ENCODE data around the gene RIMBP2.
A peak's percentile ranks its signal among the peaks of the same experiment; 100 is the strongest.

Gene RIMBP2

GRCh38 chr12:130497321-130497720, 218.8 kb downstream of the RIMBP2 start:
- no peak for DNase-seq

DNA sequence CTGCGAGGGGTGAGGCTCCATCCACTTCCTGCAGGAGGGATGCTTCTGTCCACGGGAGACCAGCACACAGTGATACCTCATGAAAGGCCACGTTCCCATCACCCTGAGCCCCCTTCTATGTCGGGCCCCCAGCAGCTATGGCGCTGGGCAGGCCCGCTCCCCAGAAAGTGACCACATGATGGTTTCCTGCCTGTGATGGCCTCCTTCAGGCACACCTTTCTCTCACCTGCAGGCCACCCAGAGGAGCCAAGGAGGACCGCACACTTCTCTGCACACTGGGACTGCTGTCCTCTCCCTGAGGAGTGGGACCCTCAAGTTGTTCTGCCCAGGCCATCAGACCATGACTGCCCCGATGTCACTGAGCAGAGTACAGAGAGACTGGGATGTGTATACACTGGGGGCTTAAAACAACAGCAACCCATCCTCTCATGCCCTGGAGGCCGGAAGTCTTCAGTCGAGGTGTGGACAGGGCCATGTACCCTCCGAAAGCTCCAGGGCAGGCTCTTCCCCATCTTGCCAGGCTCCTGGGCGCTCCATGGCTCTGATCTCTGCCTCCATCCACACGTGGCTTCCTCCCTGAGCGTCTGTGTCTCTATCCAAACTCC, 219.5 kb downstream of the RIMBP2 start:
- DNase-seq = no peak

DNA sequence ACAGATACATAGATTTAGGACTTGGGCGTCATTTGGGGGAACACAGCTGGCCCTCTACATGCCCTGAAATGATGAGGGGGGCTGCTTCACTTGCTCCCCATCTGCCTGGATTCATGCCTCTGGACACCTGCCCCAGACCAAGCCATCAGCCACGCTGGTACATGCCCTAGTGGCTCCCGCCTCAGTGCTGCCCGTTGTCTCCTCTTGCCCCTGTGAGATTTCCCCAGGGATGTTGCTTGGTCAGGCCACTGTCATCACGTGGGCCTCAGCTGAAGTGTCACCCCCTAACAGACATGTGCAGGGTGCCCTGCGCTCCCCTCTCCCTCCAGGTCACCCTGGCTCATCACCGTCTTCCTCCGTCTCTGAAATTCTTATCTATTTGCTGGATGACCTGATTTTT, 220.9 kb downstream of the RIMBP2 start:
- no peak for DNase-seq

DNA sequence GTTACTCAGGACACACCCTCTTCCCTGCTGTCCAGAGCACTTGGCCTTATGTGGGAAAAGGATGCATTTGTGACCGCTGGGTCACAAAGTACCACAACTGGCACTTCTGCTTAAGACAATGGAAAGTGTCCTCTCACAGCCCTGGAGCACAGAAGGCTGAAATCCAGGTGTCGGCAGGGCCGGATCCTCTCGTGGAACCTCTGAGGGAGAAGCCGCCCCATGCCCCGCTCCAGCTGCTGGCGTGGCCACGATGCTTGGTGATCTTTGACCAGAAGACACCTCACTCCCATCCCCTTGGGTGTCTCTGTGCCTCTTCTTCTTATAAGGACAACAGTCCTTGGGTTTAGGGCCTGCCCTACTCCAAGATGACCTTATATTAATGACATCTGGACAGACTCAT, 221.4 kb downstream of the RIMBP2 start:
- no peak for DNase-seq

GRCh38 chr12:130493951-130494350, 222.1 kb downstream of the RIMBP2 start:
- DNase-seq = no peak

DNA sequence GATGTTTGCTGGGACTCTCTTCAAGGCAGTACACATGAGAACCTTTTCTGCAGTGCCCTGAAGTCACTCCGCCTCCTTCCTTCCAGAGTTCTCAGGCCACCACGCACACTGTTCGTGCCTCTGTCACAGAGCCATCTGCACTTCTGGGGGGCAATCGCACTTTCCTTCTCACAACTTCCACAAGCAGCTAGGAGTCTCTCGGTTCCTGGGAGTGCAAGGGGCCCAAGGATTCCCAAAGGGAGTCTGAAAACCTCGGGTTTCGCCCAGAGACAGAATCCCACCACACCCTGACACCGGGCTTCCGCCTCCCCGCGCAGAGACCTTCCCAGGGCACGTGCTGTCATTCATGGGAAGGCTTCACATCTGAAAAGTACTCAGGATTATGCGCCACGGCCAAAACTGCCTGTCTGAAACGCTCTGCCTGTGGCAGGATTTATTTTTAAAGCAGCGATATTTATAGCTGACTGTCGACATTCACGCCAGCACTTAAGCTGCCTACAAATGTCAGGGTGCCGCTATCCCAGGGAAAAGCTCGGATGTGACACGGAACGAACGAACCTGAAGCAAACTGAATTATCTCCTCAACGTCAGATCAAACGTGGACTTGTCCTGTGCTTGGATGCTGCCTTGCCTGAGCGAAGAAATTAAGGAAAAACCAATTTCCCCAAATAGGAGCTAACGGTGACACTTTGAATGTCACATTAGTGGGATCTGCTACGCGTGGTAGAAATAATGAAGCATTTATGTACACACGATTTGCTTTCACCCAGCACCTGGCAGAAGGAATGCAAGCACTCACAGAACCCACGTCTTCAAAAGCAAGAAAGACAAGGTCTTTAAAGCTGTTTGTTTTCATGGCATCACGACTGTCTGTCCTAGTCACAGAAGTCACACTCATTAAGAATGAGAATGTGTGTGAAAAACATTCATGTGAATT, 224.4 kb downstream of the RIMBP2 start:
- no peak for DNase-seq

DNA sequence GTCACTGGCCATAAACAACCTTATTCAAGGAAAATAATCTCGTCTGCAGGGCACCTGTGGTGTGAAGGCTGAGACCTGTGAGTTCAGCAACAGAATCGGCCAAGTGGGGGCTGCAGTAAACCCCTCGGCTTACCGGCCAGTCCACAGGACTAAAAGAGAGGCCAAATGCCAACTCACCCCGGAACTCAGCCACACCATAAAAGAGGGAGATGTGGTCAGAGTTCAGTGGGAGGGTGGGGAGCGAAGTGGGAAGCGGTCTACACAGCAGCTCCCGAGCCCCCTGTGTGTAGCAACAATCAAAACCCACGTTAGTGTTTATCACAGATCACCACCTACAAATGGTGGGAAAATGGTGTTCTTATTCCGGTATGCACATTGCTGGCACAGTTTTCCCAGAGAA, 225.4 kb downstream of the RIMBP2 start:
- DNase-seq = no peak

DNA sequence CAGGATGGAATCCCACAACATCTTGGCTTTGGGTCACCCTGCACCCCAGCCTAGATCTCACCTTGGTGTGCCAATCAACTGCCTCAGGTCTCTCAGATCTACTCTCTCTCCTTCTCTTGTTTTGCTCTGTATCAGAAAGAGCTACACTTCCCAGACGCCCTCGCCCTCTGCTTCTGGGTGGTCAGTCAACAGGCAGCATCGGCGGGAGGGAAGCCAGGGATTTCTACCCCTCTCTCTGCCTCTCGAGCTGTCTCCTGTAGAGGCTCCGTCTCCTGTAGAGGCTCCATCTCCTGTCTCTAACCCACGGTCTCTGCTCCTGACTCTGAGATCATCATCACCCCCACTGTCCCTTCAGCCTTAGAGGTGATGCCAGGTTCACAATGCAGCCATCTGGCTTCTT, 226.8 kb downstream of the RIMBP2 start:
- DNase-seq = no peak

DNA sequence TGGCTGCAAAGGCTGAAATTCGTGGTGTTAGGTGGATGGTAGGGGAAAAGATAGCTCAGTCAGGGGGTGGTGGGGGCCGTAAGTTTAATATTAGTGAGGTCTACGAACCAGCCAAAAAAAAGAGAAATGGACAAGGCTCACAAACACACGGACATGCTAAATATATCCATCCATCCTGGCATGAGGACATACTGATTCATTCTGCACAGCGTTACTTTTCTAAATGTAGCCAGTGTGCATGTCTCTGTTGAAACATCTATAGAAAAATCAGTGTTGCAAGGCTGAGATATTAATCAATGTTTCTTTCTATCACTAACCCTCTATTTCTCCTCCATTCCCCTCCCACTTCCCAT, 227.8 kb downstream of the RIMBP2 start:
- DNase-seq = no peak

DNA sequence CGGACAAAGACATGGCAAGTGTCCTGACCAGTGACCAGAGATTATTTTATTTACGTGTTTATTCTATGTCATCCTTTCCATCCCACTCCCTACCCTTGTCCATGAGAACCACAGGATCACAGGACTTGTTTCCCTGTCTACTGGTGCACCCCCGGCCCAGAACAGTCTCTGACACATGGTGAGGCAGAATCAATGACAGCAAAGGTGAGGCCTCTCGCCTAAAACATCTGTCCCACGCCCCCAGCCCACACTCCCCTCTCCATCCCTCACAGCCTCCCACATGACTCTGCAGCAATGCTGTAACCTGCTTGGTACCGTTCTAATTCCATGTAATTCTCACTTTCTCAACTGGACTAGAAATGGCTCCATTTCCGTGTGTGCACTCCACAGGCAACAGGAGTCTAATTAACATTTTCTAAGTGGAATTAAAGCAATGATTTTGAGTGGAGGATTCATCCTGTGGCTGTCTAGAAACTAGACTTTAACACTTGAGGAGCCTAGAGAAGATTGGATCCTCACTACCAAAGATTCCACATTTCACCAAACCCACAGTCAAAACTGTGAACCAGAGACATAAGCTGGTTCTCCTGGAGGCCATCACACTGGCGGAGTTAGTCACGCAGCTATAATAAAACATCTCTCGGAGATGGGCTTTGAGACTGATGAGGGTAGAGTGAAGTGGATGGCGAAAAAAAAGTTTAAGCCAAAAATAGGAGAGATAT, 228.3 kb downstream of the RIMBP2 start:
- no peak for DNase-seq

DNA sequence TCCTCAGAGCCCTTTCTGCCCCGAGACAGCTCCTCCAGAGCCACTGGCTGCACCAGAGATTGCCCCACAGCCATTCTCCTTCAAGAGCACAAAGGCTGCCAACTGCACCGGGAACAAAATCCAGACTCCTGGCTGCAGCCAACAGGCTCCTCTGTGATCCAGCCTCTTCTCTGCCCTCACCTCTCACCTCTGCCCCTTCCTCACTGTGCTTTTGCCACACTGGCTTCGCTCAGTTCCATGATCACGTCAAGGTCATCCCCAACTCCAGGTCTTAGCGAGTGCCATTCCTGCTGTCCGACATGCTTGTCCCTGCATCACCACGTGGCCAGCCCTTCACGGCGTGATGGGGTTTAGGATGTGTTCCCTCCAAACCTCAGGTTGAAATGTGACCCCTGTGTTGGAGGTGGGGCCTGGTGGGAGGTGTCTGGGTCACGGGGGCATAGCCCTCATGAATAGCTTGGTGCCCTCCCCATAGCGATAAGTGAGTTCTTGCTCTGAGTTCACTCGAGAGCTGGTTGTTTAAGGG, 229.1 kb downstream of the RIMBP2 start:
- DNase-seq = no peak

DNA sequence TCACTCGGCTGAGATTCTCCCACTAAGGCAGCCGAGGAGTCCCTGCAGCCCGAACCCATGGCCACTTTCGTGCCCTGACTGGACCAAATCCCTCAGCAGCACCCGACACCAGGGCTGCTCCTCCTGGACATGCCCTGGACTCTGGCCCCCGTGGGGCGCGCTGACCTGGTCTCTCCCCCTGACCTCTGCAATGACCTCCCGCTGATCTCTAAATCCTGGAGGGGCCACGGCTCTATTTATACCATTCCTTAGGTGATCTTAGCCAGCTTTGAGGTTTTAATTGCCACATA, 230.0 kb downstream of the RIMBP2 start:
- no peak for DNase-seq

DNA sequence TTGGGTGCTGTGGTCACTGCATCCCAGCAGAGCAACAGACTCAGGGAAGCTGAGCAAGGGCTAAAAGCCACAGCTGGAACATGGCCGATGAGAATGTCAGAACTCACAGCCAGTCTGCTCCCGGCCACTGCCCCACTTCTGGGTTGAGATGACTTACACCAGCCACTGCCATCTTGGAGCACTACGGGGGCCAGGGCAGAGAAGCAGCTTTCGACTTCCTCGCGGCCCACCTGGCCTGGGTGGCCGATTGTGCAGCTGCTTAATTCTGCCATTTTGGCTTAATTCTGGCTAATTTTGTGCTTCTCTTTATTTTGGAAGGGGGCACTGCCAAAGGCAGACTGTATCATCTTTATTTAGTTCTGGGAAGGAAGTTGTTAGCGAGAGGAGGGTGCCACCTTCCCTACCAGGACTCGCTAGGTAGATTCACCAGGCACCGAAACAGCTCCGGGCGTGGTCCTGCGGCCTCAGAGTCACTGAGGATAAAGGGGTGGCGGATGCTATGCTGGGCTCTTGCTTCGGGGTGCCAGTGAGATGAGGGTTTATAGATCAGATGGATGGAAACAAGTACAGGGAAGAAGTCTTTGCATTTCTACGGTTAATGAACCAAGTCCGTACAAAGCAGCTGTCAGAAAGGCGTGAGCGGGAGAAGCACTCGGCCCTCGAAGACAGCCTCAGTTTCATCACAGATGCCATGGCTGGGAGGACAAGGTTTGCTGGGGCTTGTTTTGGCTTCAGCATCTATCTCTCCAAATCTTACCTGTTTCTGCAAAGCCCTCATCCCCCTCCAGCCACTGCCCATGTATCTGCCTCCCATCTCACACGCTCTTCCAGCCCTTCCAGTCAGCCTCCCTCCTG, 230.6 kb downstream of the RIMBP2 start:
- DNase-seq = no peak

GRCh38 chr12:130484221-130484620, 231.9 kb downstream of the RIMBP2 start:
- no peak for DNase-seq

- DNase-seq = no peak
These were observed 232.4 kb downstream of the RIMBP2 start for GRCh38 chr12:130483616-130484180.

- DNase-seq = peak; percentile 60
These were observed 233.7 kb downstream of the RIMBP2 start for GRCh38 chr12:130482448-130482847.

GRCh38 chr12:130481392-130481879, 234.7 kb downstream of the RIMBP2 start:
- no peak for DNase-seq

DNA sequence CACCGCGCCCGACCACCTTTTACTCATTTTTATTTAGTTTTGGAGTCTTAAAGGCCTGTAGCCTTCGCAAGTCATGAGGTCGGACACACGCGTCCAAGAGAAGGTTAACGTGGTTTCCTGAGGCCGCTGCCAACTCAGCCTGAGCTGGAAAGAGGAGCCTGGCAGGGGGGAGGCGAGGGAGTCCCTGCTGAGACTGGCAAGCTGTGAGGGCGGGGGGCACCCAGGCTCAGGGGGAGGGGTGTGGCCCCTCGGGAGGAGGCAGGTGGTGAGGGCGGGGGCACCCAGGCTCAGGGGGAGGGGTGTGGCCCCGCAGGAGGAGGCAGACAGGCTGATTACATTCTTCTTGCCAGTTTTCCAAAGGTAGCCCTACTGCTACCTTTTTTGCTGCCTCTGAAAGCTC, 235.2 kb downstream of the RIMBP2 start:
- DNase-seq = peak; percentile 30

- no peak for DNase-seq
These were observed 235.9 kb downstream of the RIMBP2 start for GRCh38 chr12:130480231-130480630.

DNA sequence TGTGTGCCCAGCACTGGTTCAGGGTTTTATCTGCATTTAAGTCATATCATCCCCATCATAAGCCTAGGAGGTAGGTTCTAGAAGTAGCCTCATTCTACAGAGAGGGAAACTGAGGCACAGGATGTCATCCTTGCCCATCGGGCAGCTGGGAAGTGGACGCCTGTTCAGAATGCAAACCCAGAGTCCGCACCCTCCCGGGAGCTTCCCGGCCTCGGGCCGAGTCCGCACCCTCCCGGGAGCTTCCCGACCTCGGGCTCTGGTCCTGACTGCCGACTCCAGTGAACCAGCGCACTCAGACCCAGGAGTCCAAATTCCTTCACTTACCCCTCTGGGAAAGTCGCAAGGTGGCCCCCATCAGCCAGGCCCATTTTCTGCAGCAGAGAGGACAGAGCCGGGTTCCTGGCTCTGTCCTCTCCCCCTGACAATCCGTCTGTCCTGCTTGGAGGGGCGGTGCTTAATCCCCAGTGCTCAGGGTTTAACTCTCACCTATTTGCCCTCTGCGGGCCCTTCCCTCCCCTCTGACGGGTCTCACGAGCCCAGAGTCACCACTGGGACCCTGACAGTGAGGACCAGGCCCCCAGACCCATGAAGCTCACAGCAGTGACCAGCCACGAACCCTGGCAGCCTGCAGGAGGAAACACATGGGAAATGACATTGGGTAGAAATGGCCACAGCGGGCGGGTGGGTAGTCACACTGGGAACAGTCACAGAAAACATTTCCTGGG, 236.5 kb downstream of the RIMBP2 start:
- DNase-seq = no peak

DNA sequence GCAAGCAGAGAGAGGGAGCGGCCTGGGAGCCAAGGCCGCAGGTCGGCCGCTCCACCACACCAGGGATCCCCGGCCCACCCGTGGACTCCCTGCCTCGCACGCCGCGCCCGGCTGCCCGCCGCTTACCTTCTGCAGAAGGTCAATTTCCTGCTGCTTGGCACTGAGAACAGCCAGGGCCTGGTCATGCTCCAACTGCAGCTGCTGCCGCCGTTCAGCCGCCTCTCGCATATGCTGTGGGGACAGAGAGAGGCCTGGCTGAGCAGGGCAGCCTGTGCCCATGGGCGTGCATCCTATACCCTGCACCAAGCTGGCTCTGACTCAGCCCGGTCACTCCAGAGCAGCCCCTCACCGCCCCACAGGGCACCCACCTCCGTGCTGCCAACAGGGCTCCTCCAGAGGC, 237.3 kb downstream of the RIMBP2 start:
- no peak for DNase-seq

- no peak for DNase-seq
These were observed 238.4 kb downstream of the RIMBP2 start for GRCh38 chr12:130477701-130478100.
